Measurements from ENCODE around the gene CLDN8. TPM values are rescaled to one million over a fixed set of nuclear protein-coding genes. Genes with fewer than 3 reads are reported as not detected.

CLDN8 gene
- total RNA-seq, result not detected

- no peak within 1 kb of the TSS for H3K4me3 ChIP-seq
- DNase-seq (ENCODE audit: low spot score in 2 of 2), result no peak
- no peaks in the 10 kb centered on the region for H3K36me3 ChIP-seq
- H3K27me3 ChIP-seq, result no peaks in the 10 kb centered on the region
- no peaks in the 10 kb centered on the region for H3K9me3 ChIP-seq
- no peaks in the 10 kb centered on the region for H3K4me1 ChIP-seq
- no peak within 1 kb of the TSS for H3K27ac ChIP-seq
- WGBS, 2 donors, result 91 to 93% methylated on average over 5 of the region's 5 CpGs
- TF ChIP-seq POLR2A (IDR thresholded peaks at IDR 0.05) (no peak), EP300 (IDR thresholded peaks at IDR 0.05) (no peak), CTCF (IDR thresholded peaks at IDR 0.05) (no peak)
Observed at GRCh38 chr21:30216041-30216723, at the start of gene CLDN8. TSS of gene CLDN8 (minus strand) at chr21:30216097. CDS start at chr21:30215925, 172 bp downstream.

- Histone ChIP-seq H3K27me3 (no peaks in the 10 kb centered on the region), H3K27ac (no peak overlapping the region), H3K4me3 (no peak overlapping the region), H3K4me1 (no peaks in the 10 kb centered on the region), H3K9me3 (no peaks in the 10 kb centered on the region), H3K36me3 (no peaks in the 10 kb centered on the region)
- TF ChIP-seq CTCF (IDR thresholded peaks at IDR 0.05) (peak in 2 of 5 experiments; percentile 9 to 13), POLR2A (IDR thresholded peaks at IDR 0.05) (no peak)
- WGBS, 2 donors, result 64 to 74% methylated on average over 4 of the region's 4 CpGs
- peak in 1 of 2 donors; percentile 21 for DNase-seq (ENCODE audit: low spot score in 2 of 2)
Observed at GRCh38 chr21:30257773-30258172, 41.9 kb upstream of the CLDN8 start.

- Histone ChIP-seq H3K27me3 (no peaks in the 10 kb centered on the region), H3K9me3 (peaks cover 0 to 7% (median 0%) of the 10 kb centered on the region in 4 donors), H3K36me3 (no peaks in the 10 kb centered on the region), H3K4me3 (no peak overlapping the region), H3K4me1 (no peaks in the 10 kb centered on the region), H3K27ac (no peak overlapping the region)
- 94 to 95% methylated on average over 4 of the region's 4 CpGs for WGBS, 2 donors
- no peak for TF ChIP-seq EP300 (IDR thresholded peaks at IDR 0.05)
- TF ChIP-seq POLR2A (IDR thresholded peaks at IDR 0.05), result no peak
- no peak for TF ChIP-seq CTCF (IDR thresholded peaks at IDR 0.05)
- DNase-seq (ENCODE audit: low spot score in 2 of 2), result no peak
Observed at GRCh38 chr21:30256100-30256499, 40.2 kb upstream of the CLDN8 start.

GRCh38 chr21:30255679-30256078 is 39.8 kb upstream of the CLDN8 start:
- no peaks in the 10 kb centered on the region for H3K4me1 ChIP-seq
- DNase-seq (ENCODE audit: low spot score in 2 of 2), result no peak
- 55 to 89% methylated on average over 1 of the region's 1 CpG for WGBS, 2 donors

More at GRCh38 chr21:30255679-30256078, 39.8 kb upstream of the CLDN8 start:
- Histone ChIP-seq H3K4me3 (no peak overlapping the region), H3K9me3 (peaks cover 0 to 7% (median 0%) of the 10 kb centered on the region in 4 donors), H3K27ac (no peak overlapping the region), H3K27me3 (no peaks in the 10 kb centered on the region), H3K36me3 (no peaks in the 10 kb centered on the region)
- no peak for TF ChIP-seq POLR2A (IDR thresholded peaks at IDR 0.05)
- no peak for TF ChIP-seq CTCF (IDR thresholded peaks at IDR 0.05)
